Peyer's patch (tissue), 4 donors: ENCODE measurements around the gene CKAP2L.

ENCODE experiments used
- CTCF ChIP-seq, 6 experiments: fragments of 450-650 bp in 4 of 6; fragments of 200-600 bp in 2 of 6; sonication (generic) in 1 of 6; IDR thresholded peaks; one replicate each; pipeline ENCODE4 v1.5.1; 2017 to 2019; ENCODE audit warnings: antibody characterized with exemption in 6 of 6, mild to moderate bottlenecking in 3 of 6, moderate library complexity in 1 of 6
- POLR2A ChIP-seq, 2 donors: fragments of 450-650 bp; IDR thresholded peaks; one replicate each; pipeline ENCODE4 v1.5.1; 2017; ENCODE audit warnings: antibody characterized with exemption in 2 of 2, mild to moderate bottlenecking in 2 of 2, moderate library complexity in 2 of 2

GRCh38 chr2:112706170-112706664, 58.2 kb downstream of the CKAP2L start:
- TF ChIP-seq CTCF (IDR thresholded peaks at IDR 0.05) = no peak
- no peak for TF ChIP-seq POLR2A (IDR thresholded peaks at IDR 0.05)
